GM18861 (cell line): ENCODE data around the gene TMEM161A.
"Not testable (repeated sequence)": the region's sequence is repeated elsewhere in the genome, so short reads cannot be mapped to it uniquely, and the experiment has no call there.

Experiments used
- ATAC-seq: cut with Tn5 transposase; IDR thresholded peaks from one replicate; pipeline ENCODE4 v1.9.1; 2021; ENCODE audit not compliant: unreplicated experiment

TMEM161A gene

DNA sequence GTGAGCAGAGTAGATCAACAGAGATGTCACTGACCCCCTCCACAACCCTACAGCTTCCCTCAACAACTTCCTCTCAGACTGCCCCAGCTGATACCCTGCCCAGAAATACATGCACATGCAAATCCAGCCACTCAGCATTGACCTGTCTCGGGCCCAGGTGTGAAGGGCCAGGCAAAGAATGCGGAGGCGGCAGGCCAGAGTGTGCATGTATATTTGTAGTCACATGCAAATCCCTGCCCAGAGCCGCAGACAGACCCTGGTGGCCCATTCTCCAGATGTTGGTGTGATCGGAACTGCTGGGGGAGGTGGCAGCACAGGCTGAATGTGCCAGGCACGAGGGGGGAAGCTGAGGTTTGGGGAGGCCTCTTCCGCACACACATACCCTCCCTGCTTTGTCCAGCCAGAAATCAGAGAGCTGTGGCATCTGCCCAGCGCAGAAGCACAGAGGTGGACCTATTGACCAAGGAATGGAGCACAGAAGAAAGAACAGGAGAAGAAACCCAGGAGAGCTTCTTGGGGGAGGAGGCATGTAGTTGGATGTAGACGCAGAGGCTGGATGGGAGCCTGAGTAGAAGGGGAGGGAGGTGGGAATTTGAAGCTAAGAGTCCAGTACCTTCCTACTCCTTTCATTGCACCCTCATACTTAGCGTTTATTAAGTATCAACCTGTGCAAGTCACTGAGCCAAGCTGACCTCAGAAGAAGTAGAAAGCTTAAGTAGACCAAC lies 17.4 kb upstream of the TMEM161A start:
- ATAC-seq = peak; percentile 48

DNA sequence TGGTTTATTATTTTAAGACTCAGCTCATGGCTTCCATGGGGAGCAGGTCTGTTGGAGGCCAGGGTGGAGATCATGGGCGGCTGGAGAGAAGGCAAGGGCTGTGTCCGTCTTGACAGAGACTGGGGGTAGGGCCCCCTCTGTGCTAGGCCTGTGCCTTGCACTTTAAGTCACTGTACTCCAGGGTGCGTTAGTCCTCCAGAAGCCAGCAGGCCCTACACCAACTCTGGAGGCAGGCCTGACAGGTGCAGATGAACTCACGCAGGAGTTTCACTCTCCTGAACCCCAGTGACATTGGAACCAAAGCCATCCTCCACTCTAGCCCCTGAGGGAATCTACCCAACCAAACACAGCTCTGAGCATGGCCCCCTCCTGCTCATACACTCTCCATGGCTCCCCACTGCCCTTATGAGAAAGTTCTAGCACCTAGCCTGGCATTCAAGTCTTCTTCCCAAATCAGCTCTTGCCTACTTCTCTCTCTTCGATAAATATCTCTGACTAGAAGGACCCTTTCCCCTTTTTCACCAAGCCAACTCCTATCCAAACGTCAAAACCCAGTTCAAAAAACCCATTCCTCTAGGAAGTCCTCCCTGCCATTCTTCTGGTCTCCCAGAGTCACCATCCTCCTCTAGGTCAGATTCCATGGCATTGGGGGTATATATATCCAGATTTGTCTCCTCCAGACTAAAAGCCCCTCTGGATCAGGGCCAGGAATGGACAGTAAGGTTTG lies 16.7 kb upstream of the TMEM161A start:
- no peak for ATAC-seq

DNA sequence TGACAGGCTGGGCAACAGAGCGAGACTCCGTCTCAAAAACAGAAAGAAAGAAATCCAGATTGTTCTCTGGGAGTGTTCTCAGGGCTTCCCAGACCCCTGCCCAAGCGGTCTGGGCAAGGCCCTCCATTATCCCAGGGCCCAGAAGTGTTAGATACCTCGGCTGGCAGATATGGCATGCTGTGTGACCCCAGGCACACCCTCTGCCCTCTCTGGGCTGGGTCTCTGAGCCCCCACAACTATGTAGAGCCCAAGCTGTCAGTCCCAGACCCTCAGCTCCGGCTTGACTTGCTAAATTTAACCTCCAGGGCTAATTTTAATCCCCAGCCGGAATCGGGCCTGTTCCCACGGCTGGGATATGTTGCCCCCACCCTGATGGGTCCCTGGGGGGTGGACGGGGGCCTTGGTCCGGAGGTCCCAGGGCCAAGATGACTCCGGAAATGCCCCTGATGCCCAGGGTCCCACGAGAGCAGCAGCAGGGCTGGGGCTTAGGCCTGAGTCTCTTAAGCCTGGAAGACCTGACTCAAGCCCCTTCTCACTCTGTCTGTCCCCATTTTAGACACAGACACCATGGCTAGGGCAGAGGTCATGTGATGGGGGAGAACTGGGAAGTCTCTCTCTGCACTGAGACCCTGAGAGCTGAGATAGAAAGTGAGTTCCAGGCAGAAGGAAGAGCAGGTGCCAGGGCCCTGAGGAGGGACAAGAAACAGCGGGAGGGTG lies 14.5 kb upstream of the TMEM161A start:
- no peak for ATAC-seq

DNA sequence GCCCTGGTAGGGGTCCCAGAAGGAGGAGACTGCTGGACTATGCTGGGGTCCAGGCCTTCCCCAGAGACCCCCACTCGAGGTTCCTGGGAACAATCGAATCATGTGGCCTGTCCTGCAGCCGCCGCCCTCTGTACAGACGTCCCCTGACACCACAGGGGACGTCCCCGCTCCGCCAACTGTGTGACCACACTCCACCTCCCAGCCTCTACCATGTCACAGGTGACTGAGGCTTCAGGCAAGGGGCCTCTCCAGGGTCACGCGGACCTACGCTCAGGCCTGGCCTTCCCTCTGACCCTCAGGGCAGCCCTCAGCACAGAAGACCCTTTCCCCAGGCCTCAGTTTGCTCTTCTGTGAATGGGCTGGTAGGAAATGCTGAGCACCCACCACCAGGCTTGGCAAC lies 13.1 kb upstream of the TMEM161A start:
- ATAC-seq = peak; percentile 51

DNA sequence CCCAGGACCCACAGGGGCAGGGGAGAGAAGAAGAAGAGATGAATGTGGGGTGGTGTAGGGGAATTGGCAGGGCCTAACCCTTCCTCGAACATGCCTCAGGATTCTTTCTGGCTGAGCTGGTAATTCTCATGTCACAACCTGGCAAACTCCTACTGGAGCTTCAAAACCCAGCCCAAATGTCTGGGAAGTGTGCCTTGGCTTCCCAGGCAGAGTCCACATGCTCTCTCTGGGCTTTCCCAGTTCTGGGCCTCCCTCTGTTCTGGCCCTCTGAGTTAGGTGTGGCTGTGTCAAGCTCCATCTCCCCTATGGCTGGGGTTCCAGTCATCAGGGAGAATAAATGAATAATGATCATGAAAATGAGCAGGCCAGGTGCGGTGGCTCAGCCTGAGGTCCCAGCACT lies 11.2 kb upstream of the TMEM161A start:
- ATAC-seq = no peak

DNA sequence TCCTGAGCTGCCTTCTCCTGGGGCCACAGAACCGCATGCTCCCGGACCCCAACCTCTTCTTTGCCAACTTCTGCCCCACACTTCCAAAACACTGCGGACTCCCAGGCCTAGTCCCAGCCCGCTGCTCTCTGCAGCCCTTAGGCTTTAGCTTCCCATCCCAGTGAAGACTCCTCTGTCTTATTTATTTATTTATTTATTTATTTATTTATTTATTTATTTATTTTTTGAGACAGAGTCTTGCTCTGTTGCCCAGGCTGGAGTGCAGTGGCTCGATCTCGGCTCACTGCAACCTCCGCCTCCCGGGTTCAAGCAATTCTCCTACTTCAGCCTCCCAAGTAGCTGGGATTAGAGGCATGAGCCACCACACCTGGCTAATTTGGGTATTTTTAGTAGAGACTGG lies 10.2 kb upstream of the TMEM161A start:
- ATAC-seq = not testable (repeated sequence)

DNA sequence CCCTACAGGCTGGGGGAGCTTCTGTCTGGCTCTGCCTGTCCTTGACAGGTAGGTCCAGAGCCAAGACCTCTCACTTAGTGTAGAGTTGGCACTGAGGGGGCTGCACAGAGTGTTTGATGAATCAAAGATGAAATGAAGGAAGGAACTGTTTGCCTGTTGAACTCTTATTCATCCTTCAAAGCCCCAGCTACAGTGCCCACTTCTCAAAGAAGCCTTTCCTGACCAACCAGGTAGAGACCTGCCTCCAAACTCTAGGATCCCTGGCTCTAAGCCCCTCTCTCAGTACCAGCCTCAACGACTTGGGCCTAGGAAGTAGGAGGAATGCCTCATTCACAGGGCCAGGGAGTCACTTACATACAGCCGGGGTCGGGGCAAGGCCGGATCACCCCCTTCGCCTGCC lies 9.1 kb upstream of the TMEM161A start:
- no peak for ATAC-seq

DNA sequence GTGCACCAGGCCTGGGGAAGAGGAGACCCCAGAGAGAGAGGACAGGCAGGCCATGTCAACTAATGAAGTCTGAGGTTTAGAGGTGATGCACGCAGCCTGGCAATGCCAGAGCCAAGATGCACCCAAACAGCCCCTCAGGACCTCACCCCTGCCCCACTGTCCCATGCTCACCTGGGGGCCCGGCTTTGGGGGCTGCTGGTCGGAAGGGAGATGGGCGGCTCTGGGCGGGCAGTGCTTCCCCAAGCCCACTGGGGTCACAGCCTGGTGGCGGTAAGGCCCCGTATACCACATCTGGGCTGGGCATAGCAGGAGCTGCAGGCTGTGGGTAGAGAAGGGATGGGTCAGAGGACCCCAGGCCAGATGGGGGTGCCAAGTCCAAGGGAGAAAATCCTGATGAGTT lies 8.6 kb upstream of the TMEM161A start:
- no peak for ATAC-seq

DNA sequence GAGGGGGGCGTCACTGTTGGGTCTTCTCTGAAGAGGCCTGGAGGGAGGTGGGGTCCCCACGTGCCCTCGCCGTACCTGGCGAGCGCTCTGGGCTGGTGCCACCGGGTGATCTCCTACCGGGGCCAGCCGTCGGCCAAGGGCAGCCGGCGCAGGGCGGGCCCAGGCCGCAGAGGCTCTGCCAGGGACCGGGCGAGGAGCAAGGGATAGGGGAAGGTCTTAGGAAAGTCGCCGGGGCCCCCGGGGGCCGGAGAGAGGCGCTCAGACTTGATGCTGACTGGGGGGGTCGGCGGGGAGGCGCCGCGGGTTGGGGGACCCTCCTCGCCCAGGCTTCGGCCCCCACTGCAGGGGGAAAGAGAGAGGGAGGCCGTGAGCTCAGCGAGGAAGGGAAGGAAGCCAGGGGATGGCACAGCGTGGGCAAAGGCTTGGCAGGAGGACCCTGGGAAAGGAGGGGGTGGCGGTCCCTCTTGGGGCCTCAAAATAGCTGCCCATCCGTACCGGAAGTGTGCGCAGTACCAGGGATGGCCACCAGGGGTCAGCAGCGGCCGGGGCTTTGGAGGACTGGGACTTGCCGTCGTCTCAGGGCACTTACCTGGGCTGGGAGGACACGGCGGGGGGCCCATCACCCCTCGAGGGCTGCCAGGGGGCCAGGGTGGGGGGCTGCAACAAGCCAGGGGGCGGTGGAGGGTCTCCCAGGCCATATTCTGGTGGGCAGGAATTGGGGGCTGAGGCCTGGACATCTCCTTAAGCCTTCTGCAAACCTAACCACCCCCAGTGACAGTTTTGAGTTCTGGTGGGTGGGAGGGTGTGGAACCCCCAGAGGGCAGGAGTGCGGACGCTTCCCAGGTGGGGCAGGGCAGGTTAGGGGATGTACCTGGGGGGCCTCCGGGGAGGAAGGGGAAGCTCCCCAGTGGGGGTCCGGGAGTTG lies 7.7 kb upstream of the TMEM161A start:
- ATAC-seq = no peak

DNA sequence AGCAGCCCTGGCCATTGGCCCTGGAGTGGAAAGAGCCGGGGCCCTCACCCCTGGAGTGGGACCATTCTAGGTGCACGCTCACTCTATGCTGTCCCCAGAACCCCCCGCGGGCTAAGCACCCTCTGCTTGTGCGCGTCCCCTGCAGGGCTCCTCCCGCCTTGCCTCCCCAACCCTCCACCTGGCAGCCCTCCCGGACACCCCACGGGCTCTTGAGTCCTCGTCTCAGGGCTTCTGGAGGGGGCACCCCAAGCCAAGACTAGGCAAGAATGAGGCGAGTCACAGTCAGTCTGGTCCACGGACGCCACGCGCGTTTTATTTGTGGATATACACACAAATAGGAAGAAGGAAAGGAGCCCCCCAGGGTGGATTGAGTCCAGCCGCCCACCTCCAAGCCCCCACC lies 7.0 kb upstream of the TMEM161A start:
- no peak for ATAC-seq

DNA sequence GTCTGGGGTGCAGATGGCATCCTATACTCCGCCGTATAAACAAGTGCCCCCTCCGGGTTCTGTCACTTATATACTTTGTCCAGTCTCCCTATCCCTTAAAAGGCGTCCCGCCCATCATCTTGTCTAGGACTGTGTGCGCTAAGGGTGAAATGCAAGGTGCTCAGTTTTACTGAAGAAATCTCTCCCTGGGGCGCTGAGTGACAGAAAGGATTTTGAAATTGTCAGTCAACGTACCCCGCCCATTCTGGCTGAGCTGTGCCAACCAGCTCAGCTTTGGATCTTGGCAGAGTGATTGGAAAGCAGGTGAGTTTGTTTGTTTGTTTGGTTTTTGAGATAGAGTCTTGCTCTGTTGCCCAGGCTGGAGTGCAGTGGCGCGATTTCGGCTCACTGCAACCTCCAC lies 4.1 kb upstream of the TMEM161A start:
- no peak for ATAC-seq

DNA sequence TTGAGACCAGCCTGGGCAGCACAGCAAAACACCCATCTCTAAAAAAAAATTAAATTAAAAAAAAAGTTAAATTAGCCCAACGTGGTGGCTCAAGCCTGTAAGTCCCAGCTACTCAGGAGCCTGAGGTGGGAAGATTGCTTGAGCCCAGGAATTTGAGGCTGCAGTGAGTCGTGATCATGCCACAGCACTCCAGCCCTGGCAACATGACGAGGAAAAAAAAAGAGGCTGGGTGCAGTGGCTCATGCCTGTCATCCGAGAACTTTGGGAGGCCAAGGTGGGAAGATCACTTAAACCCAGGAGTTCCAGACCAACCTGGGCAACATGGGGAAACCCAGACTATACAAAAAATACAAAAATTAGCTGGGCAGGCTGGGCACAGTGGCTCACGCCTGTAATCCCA lies 2.2 kb upstream of the TMEM161A start:
- ATAC-seq = no peak

DNA sequence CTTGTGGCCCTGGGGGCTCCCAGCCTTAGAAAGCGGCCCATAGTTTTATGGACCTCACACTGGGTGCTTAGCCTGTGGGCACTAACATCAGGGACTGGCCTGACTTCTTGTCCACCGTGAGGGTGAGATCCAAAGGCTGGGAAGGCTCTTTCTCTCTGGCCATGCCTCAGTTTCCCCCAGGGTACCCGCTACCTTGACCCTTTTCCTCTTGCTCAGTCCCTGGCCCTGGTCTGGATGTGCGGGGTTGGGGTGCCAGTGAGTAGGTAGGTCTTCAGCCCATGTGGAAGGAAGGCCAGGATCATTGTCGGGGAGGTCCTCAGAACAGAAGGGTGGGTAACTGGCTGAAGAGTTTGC lies 1.6 kb upstream of the TMEM161A start:
- ATAC-seq = no peak

DNA sequence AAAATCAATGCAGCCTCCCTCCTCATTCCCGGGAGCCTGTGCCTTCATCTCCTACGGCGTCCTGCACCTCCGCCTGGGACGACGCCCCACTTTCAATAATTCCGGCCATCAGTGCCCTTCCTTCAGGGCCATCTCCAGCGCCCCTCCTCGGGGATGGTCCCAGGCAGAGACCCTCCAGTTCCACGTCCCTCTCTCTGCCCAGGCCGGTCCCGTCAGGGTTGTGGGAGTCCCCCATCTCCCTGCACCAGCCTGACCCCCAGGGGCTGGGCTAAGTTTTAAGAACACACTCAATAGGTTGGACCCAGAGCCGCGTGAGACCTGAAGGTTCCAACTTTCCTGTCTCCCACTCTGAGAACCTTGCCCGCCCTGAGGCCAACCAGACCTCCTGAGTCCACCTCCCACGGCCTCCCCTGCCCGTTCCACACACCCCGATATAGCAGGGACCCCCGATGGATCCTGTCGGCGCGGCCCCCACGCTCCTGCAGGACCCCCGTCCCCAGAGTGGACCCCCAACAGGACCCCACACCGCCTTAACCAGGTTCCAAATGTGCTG lies 646 bp downstream of the TMEM161A start:
- ATAC-seq = no peak

DNA sequence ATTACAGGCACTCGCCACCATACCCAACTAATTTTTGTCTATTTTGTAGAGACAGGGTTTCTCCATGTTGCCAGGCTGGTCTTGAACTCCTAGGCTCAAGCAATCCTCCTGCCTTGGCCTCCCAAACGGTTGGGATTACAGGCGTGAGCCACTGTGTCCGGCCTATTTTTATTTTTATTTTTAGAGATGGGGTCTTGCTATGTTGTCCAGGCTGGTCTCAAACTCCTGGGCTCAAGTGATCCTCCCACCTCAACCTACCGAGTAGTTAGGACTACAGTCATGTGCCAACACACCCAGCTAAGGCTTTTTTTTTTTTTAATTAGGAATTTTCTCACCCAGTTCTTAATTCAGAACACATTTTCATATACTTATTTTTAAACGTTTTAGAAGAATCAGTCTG lies 2.6 kb downstream of the TMEM161A start:
- ATAC-seq = not testable (repeated sequence)

DNA sequence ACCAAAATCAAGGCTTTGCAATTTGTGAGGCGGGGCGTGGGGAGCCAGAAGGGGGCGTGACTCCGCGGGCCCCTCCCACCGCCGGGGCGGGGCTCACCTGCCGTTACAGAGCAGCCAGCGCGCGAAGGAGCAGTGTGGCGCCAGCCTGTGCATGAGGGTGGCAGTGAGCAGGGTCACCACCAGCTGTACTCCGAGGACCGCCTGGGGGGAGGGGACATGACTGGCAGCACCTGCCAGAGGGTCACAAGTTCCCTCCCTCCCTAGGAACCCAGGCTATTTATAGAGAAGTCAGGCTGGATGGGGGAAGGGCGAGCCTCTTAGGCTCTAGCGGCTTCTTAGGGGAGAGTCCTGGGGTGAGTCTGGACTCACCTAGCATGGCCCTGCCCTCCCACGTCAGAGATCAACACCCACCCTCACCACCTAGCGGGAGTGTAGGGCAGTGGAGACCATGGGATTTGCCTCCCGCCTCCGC lies 3.6 kb downstream of the TMEM161A start:
- ATAC-seq = no peak

DNA sequence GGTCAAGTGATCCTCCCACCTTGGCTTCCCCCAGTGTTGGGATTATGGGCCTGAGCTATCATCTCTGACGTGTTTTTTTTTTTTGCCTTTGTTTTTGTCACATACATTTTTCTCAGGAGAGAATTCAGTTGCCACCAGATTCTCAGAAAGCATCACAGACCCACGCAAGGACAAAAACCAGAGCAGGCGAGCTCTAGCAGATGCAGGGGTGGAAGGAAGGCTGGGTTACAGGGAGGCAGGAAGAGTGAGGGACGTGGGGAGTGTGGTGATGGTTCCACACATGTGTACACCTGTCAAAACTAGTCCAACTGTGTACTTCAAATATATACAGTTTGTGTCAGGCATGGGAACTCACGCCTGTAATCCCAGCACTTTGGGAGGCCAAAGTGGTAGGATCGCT lies 4.3 kb downstream of the TMEM161A start:
- ATAC-seq = no peak

DNA sequence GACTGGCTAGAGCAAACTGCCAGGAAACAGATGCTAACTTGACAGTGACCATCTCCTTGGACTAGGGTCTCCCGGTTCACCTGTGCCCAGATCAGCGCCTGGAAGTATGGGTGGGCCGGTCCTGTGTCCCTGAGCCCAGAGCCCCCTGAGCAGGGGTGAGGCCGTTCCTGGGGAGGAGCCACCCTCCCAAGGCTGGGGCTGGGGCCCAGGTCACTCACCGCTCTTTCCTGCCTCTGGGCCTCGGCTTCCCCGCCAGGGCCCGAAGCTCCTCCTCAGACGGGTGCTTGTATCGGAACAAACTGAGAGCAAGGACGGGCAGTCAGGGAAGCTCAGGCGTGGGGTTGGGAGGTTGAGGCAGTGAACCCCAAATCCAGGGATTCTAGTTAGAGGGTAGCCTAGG lies 5.4 kb downstream of the TMEM161A start:
- ATAC-seq = no peak

DNA sequence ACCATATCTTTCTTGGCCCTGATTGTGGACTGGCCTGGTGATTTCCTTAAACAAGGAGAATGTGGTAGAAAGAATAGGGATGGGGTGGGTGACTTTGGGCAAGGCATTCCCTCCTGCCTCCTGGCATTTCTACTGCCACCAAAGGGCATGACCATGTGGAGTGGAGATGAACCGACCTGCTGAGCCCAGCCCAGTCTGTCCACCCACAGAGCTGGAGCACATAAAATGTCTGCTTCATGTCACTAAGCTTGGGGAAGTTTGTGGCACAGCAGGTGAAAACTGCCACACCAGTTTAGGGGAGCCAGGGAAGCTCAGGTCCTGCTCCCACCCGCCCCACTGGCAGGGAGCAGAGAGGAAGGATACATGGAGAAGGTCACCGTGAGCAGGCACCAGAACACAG lies 6.3 kb downstream of the TMEM161A start:
- no peak for ATAC-seq

DNA sequence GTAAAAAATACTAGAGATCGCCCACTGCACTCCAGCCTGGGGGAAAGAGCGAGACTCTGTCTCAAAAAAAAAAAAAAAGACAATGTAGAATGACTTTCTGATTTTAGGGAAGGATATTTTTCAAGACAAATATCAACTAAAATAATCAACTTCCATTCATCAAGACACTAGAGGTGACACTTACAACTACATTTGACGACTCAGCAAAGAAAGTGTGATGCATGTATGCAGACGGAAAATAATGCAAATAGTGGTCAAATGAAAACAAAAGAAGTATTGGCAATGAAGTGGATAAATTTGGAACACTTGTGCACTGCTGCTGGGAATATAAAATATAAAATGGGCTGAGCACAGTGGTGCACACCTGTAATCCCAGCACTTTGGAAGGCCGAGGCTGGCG lies 12.2 kb downstream of the TMEM161A start:
- ATAC-seq = no peak

DNA sequence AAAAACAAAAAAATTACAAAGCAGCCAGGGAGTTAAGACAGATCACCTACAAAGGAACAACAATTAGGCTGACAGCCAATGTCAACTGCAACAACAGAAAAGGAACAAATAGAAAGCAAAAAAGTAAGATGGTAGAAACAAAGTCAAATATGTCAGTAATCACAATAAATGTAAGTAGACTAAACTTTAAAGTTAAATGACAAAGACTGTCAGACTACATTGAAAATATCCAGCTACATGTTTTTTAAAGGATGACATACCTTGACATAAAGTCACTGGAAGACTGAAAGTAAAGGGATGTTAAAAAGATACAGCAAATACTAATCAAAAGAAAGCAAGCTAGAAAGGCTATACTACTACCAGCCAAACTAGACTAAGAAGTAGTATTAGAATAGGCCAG lies 14.9 kb downstream of the TMEM161A start:
- no peak for ATAC-seq
